Tibial artery (tissue), 4 donors: ENCODE measurements around the gene VPS52.

ENCODE experiments used
- DNase-seq, 2 donors: peaks; one replicate each; pipeline ENCODE4 v3.0.0-alpha.2; 2019
- H3K27ac ChIP-seq, 2 donors: fragments of 200-600 bp; sonication (generic) in 1 of 2; 1 replicate in 1 of 2; 2 replicates in 1 of 2; pipeline ENCODE4 v1.5.1; 2018 to 2019; ENCODE audit warnings: mild to moderate bottlenecking in 1 of 2
- H3K27me3 ChIP-seq, 2 donors: fragments of 200-600 bp; sonication (generic) in 1 of 2; one replicate each; pipeline versions ENCODE4 v1.5.1 to v1.6.0; 2016 to 2019
- H3K36me3 ChIP-seq, 3 donors: fragments of 200-600 bp; sonication (generic) in 2 of 3; one replicate each; pipeline ENCODE4 v1.5.1; 2016 to 2019; ENCODE audit warnings: mild to moderate bottlenecking in 2 of 3
- H3K4me1 ChIP-seq, 4 donors: fragments of 200-600 bp; sonication (generic) in 2 of 4; 1 replicate in 3 of 4; 2 replicates in 1 of 4; pipeline ENCODE4 v1.5.1; 2016 to 2019
- H3K4me3 ChIP-seq, 2 donors: fragments of 200-600 bp; sonication (generic) in 1 of 2; 1 replicate in 1 of 2; 2 replicates in 1 of 2; pipeline ENCODE4 v1.5.1; 2018 to 2019; ENCODE audit warnings: mild to moderate bottlenecking in 2 of 2
- H3K9me3 ChIP-seq, 3 donors: fragments of 200-600 bp; sonication (generic) in 1 of 3; one replicate each; pipeline ENCODE4 v1.5.1; 2016 to 2019
- CTCF ChIP-seq, 2 experiments: fragments of 200-600 bp in 1 of 2; fragments of 450-650 bp in 1 of 2; IDR thresholded peaks; one replicate each; pipeline ENCODE4 v1.5.1; 2017 to 2019; ENCODE audit warnings: antibody characterized with exemption in 2 of 2, mild to moderate bottlenecking in 1 of 2, moderate library complexity in 1 of 2
- intact Hi-C: fragments of 100-400 bp; cut with DNase I; formaldehyde crosslinking; loops from one replicate; pipeline ENCODE4 v1.15.0; 2023; ENCODE audit warnings: low total_unique reads

VPS52 gene

GRCh38 chr6:33296797-33297405, 25.2 kb upstream of the VPS52 start:
- peak overlapping the region; percentile 94 to 97 for H3K27ac ChIP-seq
- H3K9me3 ChIP-seq: no peaks in the 10 kb centered on the region
- intact Hi-C loops: loop anchor here (10.0 kb wide), 1 partner anchor 118 kb away; the partner anchor contains the start of genes CUTA and PHF1
- DNase-seq: no peak
- H3K4me1 ChIP-seq: peaks cover 0 to 42% (median 24%) of the 10 kb centered on the region in 4 donors
- no peak for TF ChIP-seq CTCF (IDR thresholded peaks at IDR 0.05)
- peak overlapping the region; percentile 76 to 79 for H3K4me3 ChIP-seq
- peaks cover 11 to 51% (median 40%) of the 10 kb centered on the region in 3 donors for H3K36me3 ChIP-seq
- H3K27me3 ChIP-seq: no peaks in the 10 kb centered on the region

DNA sequence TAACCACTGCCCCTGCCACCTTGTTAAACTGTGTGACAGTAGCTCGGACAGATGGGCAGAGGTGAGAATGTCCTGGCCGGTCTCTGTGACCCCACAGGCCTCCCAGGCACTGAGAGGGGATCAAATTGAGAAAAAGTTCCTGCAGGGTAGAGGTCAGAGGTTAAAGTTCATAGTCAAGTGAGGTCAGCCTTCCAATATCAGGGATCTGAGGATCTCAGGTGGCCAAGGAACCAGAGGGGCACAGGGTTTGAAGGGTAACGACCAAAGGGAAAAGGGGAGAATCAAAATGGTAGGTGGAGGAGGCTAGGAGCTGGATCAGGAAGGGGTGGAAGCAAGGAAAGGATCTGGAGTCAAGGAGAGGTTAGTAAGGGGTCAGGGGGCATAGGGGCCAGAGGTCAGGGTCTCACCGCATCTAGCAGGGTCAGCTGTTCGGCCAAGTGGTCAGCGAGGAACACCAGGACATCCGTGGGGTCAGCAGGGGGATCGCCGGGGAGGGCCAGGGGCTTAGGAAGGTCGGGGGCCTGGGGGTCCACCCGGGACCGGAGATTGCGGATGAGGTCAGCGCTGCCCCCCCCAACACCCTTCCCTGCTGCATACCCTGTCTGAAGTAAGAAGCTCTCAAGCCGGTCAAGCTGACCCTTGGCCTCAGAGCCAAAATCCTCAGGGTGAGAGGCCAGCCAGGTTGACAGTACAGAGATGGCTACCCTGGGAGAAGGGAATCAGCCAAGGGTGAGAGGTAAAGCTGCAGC, 24.1 kb upstream of the VPS52 start:
- intact Hi-C loops: loop anchor here (10.0 kb wide), 1 partner anchor 119 kb away; the partner anchor contains the start of genes CUTA and PHF1
- TF ChIP-seq CTCF (IDR thresholded peaks at IDR 0.05): no peak
- Histone ChIP-seq H3K4me1 (peaks cover 0 to 33% (median 19%) of the 10 kb centered on the region in 4 donors), H3K36me3 (peaks cover 15 to 60% (median 47%) of the 10 kb centered on the region in 3 donors), H3K4me3 (no peak overlapping the region), H3K27me3 (no peaks in the 10 kb centered on the region), H3K27ac (no peak overlapping the region), H3K9me3 (no peaks in the 10 kb centered on the region)
- no peak for DNase-seq

DNA sequence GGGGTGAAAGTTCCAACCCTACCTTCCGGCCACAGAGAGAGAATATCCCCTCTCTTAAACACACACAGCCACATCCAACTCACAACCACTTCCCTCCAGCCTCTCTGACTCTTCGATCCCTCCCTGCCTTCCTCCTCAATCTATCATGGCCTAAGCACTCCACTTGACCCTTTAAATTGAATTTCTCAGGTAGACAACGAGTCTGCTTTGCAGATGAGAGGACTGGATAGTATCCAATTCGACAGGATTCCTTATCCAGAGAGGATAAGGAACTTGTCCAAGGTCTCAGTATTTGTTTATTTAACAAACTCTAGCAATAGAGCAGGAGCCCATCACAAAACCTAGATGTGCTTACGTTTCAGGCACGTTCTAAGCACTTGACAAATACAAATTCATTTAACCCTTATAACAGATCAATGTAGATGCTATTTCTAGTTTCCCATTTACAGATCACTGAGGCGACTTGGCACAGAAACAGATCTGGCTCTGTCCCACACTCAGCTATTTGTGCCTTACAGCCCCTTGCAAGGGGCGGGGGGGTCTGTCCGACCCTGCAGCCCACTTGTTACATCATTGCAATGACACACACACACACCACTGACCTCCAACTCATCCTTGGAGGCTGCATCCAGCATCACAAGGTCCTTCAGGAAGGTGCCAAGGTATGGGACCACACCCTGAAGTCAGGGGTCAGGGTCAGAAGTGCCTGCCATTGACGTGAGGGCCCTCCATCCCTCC, 22.6 kb upstream of the VPS52 start:
- Histone ChIP-seq H3K4me1 (peaks cover 0 to 35% (median 24%) of the 10 kb centered on the region in 4 donors), H3K27ac (no peak overlapping the region)
- TF ChIP-seq CTCF (IDR thresholded peaks at IDR 0.05): no peak

GRCh38 chr6:33292996-33293682, 21.5 kb upstream of the VPS52 start:
- TF ChIP-seq CTCF (IDR thresholded peaks at IDR 0.05): no peak
- intact Hi-C loops: loop anchor here (10.0 kb wide), 1 partner anchor 122 kb away; the partner anchor contains the start of genes CUTA and PHF1
- Histone ChIP-seq H3K27ac (no peak overlapping the region), H3K36me3 (peaks cover 15 to 60% (median 50%) of the 10 kb centered on the region in 3 donors), H3K4me1 (peaks cover 4 to 41% (median 29%) of the 10 kb centered on the region in 4 donors), H3K4me3 (no peak overlapping the region), H3K27me3 (no peaks in the 10 kb centered on the region), H3K9me3 (no peaks in the 10 kb centered on the region)
- DNase-seq: no peak

More for the DNA sequence above, 22.6 kb upstream of the VPS52 start:
- Histone ChIP-seq H3K27me3 (no peaks in the 10 kb centered on the region), H3K9me3 (no peaks in the 10 kb centered on the region), H3K36me3 (peaks cover 15 to 60% (median 50%) of the 10 kb centered on the region in 3 donors), H3K4me3 (no peak overlapping the region)
- DNase-seq: no peak
- intact Hi-C loops: loop anchor here (10.0 kb wide), 1 partner anchor 121 kb away; the partner anchor contains the start of genes CUTA and PHF1

DNA sequence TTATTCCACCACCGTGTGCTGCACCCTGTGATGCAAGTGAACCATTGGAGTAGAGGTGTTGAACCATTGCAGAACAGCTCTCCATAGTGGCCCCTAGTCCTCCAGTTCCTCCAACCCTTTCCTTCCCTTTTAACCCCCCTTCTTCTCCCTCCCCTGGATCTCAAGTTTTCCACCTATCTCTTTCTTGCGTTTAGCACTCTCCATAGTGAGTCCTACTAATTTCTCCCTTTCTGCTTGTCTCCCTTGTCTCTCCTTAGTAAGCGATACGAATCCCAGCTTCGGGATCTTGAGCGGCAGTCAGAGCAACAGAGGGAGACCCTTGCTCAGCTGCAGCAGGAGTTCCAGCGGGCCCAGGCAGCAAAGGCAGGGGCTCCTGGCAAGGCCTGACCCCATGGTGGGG, 18.8 kb upstream of the VPS52 start:
- Histone ChIP-seq H3K9me3 (no peaks in the 10 kb centered on the region), H3K4me1 (peaks cover 4 to 25% (median 22%) of the 10 kb centered on the region in 4 donors), H3K4me3 (peak overlapping the region; percentile 73 to 79), H3K36me3 (peaks cover 34 to 67% (median 56%) of the 10 kb centered on the region in 3 donors), H3K27ac (peak overlapping the region in 1 of 2 donors; percentile 81), H3K27me3 (no peaks in the 10 kb centered on the region)
- no peak for DNase-seq
- intact Hi-C loops: loop anchor here (10.0 kb wide), 1 partner anchor 124 kb away; the partner anchor contains the start of genes CUTA and PHF1
- no peak for TF ChIP-seq CTCF (IDR thresholded peaks at IDR 0.05)
